Measurements from ENCODE around the gene LTB4R2.

DNA sequence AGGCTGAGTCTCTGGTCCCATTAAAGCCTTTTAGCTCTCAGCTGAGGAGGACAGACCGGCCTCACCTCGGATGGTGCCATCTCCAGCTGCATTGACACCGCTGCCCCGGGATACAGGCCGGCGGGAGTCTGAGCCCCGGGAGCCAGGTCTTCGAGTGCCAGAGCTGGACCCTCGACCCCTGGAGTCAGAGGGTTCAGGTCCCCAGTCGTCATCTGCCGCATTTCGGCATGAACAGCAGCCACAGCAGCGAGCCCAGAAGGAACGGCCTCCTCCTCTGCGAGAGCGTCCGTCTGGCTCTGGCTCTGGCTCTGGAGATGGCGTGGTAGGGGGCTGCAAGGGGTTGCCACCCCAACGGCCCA lies 48.0 kb upstream of the LTB4R2 start:
- TF ChIP-seq, protein P1, sequence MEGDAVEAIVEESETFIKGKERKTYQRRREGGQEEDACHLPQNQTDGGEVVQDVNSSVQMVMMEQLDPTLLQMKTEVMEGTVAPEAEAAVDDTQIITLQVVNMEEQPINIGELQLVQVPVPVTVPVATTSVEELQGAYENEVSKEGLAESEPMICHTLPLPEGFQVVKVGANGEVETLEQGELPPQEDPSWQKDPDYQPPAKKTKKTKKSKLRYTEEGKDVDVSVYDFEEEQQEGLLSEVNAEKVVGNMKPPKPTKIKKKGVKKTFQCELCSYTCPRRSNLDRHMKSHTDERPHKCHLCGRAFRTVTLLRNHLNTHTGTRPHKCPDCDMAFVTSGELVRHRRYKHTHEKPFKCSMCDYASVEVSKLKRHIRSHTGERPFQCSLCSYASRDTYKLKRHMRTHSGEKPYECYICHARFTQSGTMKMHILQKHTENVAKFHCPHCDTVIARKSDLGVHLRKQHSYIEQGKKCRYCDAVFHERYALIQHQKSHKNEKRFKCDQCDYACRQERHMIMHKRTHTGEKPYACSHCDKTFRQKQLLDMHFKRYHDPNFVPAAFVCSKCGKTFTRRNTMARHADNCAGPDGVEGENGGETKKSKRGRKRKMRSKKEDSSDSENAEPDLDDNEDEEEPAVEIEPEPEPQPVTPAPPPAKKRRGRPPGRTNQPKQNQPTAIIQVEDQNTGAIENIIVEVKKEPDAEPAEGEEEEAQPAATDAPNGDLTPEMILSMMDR (IDR thresholded peaks at IDR 0.05): no peak
- TF ChIP-seq POLR2AphosphoS5 (IDR thresholded peaks at IDR 0.05): no peak

Measured in sigmoid colon (tissue), 4 donors.